ENCODE data around the gene GPR142.

Gene GPR142

GRCh38 chr17:74354561-74354960, 12.7 kb upstream of the GPR142 start:
- H3K27ac Mint-ChIP-seq, result no peak overlapping the region
- H3K4me3 Mint-ChIP-seq, result no peak overlapping the region
- ATAC-seq (peak; percentile 36), DNase-seq (ENCODE audit: low spot score in 2 of 2) (no peak)
- H3K4me1 Mint-ChIP-seq, result peaks cover 19% of the 10 kb centered on the region
- H3K9me3 Mint-ChIP-seq, result no peaks in the 10 kb centered on the region
- no peaks in the 10 kb centered on the region for H3K36me3 Mint-ChIP-seq

DNA sequence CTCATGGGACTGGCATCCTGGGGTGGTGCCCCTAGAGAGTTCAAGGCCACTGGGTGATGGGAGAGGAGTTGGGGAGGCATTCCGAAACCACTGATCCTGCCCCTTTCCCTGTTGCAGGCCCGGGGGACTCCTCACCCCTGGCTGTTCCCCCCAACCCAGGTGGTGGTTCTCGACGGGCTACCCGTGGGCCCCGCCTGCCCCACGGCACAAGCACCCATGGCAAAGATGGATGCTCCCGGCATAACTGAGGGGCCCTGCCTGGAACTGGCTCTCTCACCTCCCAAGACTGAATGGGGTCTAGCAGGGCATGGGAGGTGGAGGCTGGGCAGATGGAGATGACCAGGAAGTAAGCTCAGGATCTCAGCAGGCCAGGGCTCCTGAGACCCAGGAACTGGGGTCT, 12.2 kb upstream of the GPR142 start:
- no peak overlapping the region for H3K27ac Mint-ChIP-seq

GRCh38 chr17:74356646-74357465, 10.4 kb upstream of the GPR142 start:
- DNase-seq (ENCODE audit: low spot score in 2 of 2), result no peak
- ATAC-seq, result peak; percentile 5
- no peak overlapping the region for H3K27ac Mint-ChIP-seq

More for the DNA sequence above, 12.2 kb upstream of the GPR142 start:
- Mint-ChIP-seq H3K4me1 (peaks cover 19% of the 10 kb centered on the region), H3K4me3 (no peak overlapping the region), H3K36me3 (no peaks in the 10 kb centered on the region), H3K9me3 (no peaks in the 10 kb centered on the region)
- ATAC-seq, result no peak
- no peak for DNase-seq (ENCODE audit: low spot score in 2 of 2)

DNA sequence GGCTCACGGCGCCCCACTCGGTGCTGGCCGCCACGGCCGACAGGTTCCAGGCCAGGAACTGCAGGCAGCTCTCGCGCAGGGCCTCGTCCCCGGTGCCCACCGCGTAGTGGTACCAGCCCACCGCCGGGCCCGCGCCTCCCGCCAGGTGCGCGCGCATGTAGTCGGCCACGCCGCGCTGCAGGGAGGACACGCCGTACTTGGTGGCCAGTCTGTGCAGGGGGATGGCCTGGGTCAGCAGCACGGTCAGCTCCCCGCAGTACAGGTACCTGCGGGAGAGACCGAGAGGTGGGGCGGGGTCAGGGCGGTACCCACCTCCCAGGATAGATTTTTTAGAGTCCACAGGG, 9.9 kb upstream of the GPR142 start:
- Mint-ChIP-seq H3K27ac (no peak overlapping the region), H3K4me3 (peak overlapping the region; percentile 33), H3K9me3 (no peaks in the 10 kb centered on the region), H3K36me3 (no peaks in the 10 kb centered on the region), H3K4me1 (peaks cover 19% of the 10 kb centered on the region)
- no peak for ATAC-seq
- DNase-seq (ENCODE audit: low spot score in 2 of 2), result no peak

More at GRCh38 chr17:74356646-74357465, 10.4 kb upstream of the GPR142 start:
- H3K9me3 Mint-ChIP-seq, result no peaks in the 10 kb centered on the region
- H3K4me3 Mint-ChIP-seq, result peak overlapping the region; percentile 31
- H3K36me3 Mint-ChIP-seq, result no peaks in the 10 kb centered on the region
- H3K4me1 Mint-ChIP-seq, result peaks cover 19% of the 10 kb centered on the region

DNA sequence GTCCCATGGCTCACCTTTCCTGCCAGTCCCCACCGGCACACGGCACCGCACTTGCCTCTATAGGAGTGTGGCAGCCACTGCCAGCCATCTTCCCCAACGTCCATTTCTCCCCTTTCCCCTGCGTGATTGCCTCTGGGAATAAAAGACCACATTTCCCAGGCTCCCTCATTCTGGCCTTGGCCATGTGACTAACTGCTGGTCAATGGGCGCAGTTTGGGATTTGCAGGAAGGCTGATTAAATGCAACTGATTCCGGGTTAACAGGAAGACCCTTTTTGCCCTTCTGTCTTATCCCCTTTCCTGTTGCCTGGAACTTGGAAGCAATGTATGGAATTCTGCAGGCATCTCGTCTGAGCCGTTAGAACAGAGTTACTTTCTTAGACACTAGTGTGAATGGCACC, 8.6 kb upstream of the GPR142 start:
- Mint-ChIP-seq H3K36me3 (no peaks in the 10 kb centered on the region), H3K9me3 (no peaks in the 10 kb centered on the region), H3K4me3 (no peak overlapping the region), H3K4me1 (peaks cover 12% of the 10 kb centered on the region), H3K27ac (no peak overlapping the region)
- ATAC-seq (no peak), DNase-seq (ENCODE audit: low spot score in 2 of 2) (no peak)

DNA sequence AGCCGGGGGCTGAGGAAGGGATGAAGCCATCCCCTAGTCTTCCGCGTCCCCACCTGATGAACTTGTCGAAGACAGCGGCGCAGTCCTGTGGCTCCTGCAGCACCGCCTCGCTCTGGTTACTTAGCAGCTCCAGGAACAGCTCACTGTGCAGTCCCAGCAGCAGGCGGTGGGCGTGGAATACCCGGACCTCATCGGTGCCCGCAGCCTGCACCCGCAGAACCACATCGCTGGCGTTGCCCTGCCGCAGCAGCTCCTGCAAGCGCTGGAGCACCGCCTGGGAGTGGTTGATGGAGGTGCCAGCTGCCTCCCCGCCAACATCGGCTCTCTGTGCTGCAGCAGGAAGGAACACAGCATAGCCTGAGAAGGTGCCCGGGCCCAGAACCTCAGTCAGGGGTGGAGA, 7.4 kb upstream of the GPR142 start:
- no peak for ATAC-seq
- no peak for DNase-seq (ENCODE audit: low spot score in 2 of 2)
- no peaks in the 10 kb centered on the region for H3K36me3 Mint-ChIP-seq
- H3K4me1 Mint-ChIP-seq, result no peaks in the 10 kb centered on the region
- no peak overlapping the region for H3K4me3 Mint-ChIP-seq
- H3K9me3 Mint-ChIP-seq, result no peaks in the 10 kb centered on the region
- no peak overlapping the region for H3K27ac Mint-ChIP-seq

DNA sequence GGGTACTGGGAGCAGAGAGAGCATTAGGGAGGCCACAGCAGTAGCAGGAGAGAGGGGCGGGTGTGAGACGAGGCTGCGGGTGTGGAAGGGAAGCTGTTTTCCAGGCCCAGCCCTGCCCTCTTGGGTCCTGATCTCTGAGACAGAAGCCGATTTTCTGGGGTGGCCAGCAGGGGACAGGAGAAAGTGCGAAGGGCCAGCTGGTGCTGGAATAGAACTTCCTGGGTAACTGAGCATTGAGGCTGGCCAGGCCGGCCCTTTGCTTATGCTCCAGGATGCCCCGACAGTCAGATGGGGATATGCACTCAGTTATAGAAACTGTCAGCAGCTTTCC, 6.4 kb upstream of the GPR142 start:
- Mint-ChIP-seq H3K27ac (no peak overlapping the region), H3K36me3 (no peaks in the 10 kb centered on the region), H3K4me1 (no peaks in the 10 kb centered on the region), H3K4me3 (no peak overlapping the region), H3K9me3 (no peaks in the 10 kb centered on the region)
- ATAC-seq (no peak), DNase-seq (ENCODE audit: low spot score in 2 of 2) (no peak)

- DNase-seq (ENCODE audit: low spot score in 2 of 2) (peak; percentile 38 to 67), ATAC-seq (peak; percentile 65)
- H3K4me3 Mint-ChIP-seq, result no peak within 1 kb of the TSS
- peaks cover 1% of the 10 kb centered on the region for H3K36me3 Mint-ChIP-seq
- no peaks in the 10 kb centered on the region for H3K4me1 Mint-ChIP-seq
- no peak within 1 kb of the TSS for H3K27ac Mint-ChIP-seq
- H3K9me3 Mint-ChIP-seq, result no peaks in the 10 kb centered on the region
Measured at GRCh38 chr17:74361230-74362068, 5.9 kb upstream of the GPR142 start, which contains the start of gene BTBD17. Gene BTBD17, minus strand, starts transcription at chr17:74361868. Its CDS starts 49 bp downstream, at chr17:74361819.

GRCh38 chr17:74362069-74362405, 5.3 kb upstream of the GPR142 start:
- no peak for DNase-seq (ENCODE audit: low spot score in 2 of 2)
- Mint-ChIP-seq H3K27ac (no peak overlapping the region), H3K4me1 (no peaks in the 10 kb centered on the region), H3K9me3 (no peaks in the 10 kb centered on the region), H3K36me3 (peaks cover 5% of the 10 kb centered on the region), H3K4me3 (no peak overlapping the region)
- no peak for ATAC-seq

DNA sequence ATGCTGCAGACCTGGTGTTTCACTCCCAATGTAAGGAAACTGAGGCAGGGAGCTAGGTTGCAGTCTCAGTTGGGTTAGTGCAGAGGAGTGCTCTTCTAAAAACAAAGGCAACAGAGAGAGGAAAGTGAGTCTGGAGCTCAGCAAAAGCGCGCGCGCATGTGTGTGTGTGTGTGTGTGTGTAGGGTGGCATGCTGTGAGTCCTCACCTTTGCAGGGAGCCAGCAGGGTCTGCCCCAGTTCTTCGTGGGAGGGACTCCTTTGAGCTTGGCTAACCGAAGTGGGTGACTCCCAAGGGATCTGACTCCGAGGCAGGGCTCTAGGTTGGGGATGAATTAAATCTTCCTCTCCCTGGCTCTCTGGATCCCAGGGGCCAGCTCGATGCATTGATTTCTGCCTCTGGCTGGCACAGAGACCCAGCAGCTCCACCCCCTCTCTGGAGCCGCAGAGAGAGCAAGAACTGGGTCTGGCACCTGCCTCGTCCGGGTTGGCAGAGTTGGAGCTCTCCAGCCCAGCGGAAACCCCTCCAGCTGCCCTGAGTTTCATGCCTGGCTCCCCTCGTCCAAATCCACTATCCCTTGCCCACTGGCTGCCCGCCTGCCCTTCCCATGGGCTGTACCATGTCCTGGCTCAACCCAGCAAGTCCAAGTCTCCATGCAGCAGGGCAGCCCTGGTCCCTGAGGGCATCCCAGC, 4.4 kb upstream of the GPR142 start:
- no peak for DNase-seq (ENCODE audit: low spot score in 2 of 2)
- H3K27ac Mint-ChIP-seq, result no peak overlapping the region
- H3K9me3 Mint-ChIP-seq, result no peaks in the 10 kb centered on the region
- no peak overlapping the region for H3K4me3 Mint-ChIP-seq
- H3K36me3 Mint-ChIP-seq, result peaks cover 5% of the 10 kb centered on the region
- no peak for ATAC-seq
- peaks cover 1% of the 10 kb centered on the region for H3K4me1 Mint-ChIP-seq

DNA sequence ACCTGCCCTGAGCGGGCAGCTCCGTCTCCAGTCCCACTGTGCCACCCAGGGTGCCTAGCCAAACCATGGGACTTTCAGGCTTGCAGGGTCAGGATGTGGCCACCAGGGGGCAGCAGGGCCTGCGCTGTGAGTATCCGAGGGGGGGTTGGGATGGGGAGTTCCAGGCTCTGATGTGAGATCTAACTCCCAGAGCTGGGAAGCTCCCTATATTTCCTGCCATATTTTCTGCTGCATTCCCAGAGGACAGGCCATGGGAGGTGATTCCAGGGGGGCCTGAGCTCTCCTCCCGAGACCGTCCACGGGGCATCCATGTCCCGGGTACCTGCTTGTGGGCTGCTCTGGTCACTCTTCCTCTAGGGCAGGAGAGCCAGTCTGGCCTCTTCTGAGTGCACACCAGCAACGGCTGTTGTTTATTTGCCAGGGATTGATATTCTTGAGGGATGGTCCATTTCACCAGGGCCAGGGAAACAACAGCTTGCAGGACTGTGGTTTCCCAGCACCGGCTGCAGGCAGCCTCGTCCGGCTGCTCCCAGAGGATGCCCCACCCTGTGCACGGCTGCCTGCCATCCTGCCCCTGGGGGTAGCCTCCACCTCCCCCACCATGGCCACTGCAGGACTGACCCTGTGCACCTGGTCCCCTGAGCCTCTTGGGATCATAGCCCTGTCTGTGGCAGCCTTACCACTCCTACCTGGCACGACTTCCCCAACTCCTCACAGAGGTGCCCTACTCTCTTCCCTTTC, 1.2 kb downstream of the GPR142 start:
- no peaks in the 10 kb centered on the region for H3K9me3 Mint-ChIP-seq
- H3K4me3 Mint-ChIP-seq, result peak overlapping the region; percentile 56
- DNase-seq (ENCODE audit: low spot score in 2 of 2) (peak; percentile 69 to 86), ATAC-seq (peak; percentile 66)
- peaks cover 18% of the 10 kb centered on the region for H3K4me1 Mint-ChIP-seq
- no peak overlapping the region for H3K27ac Mint-ChIP-seq
- H3K36me3 Mint-ChIP-seq, result peaks cover 5% of the 10 kb centered on the region

DNA sequence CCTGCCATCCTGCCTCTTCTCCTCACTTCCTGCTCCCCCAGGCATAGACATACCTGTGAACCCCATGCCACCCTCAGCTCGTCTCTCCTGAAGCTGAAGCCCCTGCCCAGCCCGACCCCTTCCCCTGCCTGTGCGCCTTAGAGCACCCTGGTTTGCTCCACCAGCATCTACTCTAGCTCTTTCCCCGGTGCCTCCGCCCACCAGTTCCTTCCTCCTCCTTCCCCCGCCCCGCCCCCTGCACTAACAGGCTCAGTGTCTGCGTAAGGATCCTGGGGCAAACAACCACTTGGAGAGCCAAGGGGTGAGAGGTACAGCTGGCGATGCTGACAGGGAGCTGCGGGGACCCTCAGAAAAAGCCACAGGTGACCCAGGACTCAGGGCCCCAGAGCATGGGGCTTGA, 1.9 kb downstream of the GPR142 start:
- H3K4me1 Mint-ChIP-seq, result peaks cover 18% of the 10 kb centered on the region
- H3K36me3 Mint-ChIP-seq, result peaks cover 5% of the 10 kb centered on the region
- DNase-seq (ENCODE audit: low spot score in 2 of 2) (peak in 1 of 2 donors; percentile 63), ATAC-seq (peak; percentile 63)
- H3K9me3 Mint-ChIP-seq, result no peaks in the 10 kb centered on the region
- H3K27ac Mint-ChIP-seq, result peak overlapping the region; percentile 35
- peak overlapping the region; percentile 56 for H3K4me3 Mint-ChIP-seq

GRCh38 chr17:74369665-74370490, 2.6 kb downstream of the GPR142 start:
- peaks cover 5% of the 10 kb centered on the region for H3K36me3 Mint-ChIP-seq
- H3K4me1 Mint-ChIP-seq, result peaks cover 18% of the 10 kb centered on the region
- ATAC-seq (no peak), DNase-seq (ENCODE audit: low spot score in 2 of 2) (no peak)
- peak overlapping the region; percentile 56 for H3K4me3 Mint-ChIP-seq
- no peaks in the 10 kb centered on the region for H3K9me3 Mint-ChIP-seq
- peak overlapping the region; percentile 35 for H3K27ac Mint-ChIP-seq

DNA sequence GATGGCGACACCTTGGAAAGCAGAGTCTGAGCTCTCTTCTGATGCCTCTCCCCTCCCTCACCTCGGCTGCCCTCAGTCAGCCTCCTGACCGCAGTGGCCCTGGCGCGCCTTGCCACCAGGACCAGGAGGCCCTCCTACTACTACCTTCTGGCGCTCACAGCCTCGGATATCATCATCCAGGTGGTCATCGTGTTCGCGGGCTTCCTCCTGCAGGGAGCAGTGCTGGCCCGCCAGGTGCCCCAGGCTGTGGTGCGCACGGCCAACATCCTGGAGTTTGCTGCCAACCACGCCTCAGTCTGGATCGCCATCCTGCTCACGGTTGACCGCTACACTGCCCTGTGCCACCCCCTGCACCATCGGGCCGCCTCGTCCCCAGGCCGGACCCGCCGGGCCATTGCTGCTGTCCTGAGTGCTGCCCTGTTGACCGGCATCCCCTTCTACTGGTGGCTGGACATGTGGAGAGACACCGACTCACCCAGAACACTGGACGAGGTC, 4.4 kb downstream of the GPR142 start:
- no peak overlapping the region for H3K4me3 Mint-ChIP-seq
- peak overlapping the region; percentile 76 for H3K27ac Mint-ChIP-seq
- ATAC-seq (no peak), DNase-seq (ENCODE audit: low spot score in 2 of 2) (no peak)
- H3K36me3 Mint-ChIP-seq, result peaks cover 2% of the 10 kb centered on the region
- H3K9me3 Mint-ChIP-seq, result no peaks in the 10 kb centered on the region
- H3K4me1 Mint-ChIP-seq, result peaks cover 18% of the 10 kb centered on the region

Data from stimulated activated effector memory CD8-positive, alpha-beta T cell treated with anti-CD3 and anti-CD28 coated beads, Interleukin-12 subunit alpha, Interleukin-12 subunit beta, amount 100 ng/mL, for 72 hours (primary cell).